ENCODE measurements around the gene LASP1. TPM values are rescaled to one million over a fixed set of nuclear protein-coding genes. Genes with fewer than 3 reads are reported as not detected.
"Not testable (repeated sequence)": the region's sequence is repeated elsewhere in the genome, so short reads cannot be mapped to it uniquely, and the experiment has no call there.

LASP1 gene
- total and polyA plus RNA-seq, 3 donors from 2014 or later = 58.2 to 83.2 (median 60.3) TPM

DNA sequence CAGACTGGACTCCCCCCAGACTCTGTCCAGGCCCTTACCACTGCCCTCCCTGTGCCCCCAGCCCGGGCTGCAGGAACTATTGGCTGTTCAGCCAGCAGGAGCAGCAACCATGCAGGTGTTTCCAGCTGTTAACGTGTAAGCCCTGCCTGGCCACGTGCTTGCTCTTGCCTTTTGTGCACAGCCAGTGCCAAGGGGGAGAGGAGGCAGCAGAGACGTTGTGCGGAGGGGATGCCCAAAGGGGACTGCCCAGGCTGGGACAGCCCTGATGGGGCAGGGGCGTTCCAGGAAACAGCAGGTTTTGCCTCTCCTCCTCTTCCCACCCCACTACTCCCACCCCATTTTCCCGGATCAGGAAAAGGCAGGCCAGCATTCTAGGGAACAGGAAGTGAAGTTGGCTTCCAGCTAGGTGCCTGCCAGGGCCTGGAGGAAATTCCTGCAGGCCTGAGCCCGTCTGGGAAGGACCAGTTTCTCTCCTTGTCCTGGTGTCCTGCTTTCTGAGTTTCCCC is 38.9 kb downstream of the LASP1 start:
- Histone ChIP-seq H3K4me1 (peaks cover 26% of the 10 kb centered on the region), H3K27me3 (no peaks in the 10 kb centered on the region), H3K36me3 (ENCODE audit: low read depth, missing control alignments) (no peaks in the 10 kb centered on the region), H3K27ac (no peak overlapping the region), H3K4me3 (no peak overlapping the region), H3K9me3 (no peaks in the 10 kb centered on the region)
- intact Hi-C loops (cut with DNase I; ENCODE audit: low total_unique reads) = no loop called here
- 43 to 45% methylated on average over 8 of the region's 8 CpGs for WGBS, 2 donors
- DNase-seq = no peak
- TF ChIP-seq POLR2A (IDR thresholded peaks at IDR 0.05) = no peak
- TF ChIP-seq, protein P1, sequence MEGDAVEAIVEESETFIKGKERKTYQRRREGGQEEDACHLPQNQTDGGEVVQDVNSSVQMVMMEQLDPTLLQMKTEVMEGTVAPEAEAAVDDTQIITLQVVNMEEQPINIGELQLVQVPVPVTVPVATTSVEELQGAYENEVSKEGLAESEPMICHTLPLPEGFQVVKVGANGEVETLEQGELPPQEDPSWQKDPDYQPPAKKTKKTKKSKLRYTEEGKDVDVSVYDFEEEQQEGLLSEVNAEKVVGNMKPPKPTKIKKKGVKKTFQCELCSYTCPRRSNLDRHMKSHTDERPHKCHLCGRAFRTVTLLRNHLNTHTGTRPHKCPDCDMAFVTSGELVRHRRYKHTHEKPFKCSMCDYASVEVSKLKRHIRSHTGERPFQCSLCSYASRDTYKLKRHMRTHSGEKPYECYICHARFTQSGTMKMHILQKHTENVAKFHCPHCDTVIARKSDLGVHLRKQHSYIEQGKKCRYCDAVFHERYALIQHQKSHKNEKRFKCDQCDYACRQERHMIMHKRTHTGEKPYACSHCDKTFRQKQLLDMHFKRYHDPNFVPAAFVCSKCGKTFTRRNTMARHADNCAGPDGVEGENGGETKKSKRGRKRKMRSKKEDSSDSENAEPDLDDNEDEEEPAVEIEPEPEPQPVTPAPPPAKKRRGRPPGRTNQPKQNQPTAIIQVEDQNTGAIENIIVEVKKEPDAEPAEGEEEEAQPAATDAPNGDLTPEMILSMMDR (IDR thresholded peaks at IDR 0.05) = no peak

DNA sequence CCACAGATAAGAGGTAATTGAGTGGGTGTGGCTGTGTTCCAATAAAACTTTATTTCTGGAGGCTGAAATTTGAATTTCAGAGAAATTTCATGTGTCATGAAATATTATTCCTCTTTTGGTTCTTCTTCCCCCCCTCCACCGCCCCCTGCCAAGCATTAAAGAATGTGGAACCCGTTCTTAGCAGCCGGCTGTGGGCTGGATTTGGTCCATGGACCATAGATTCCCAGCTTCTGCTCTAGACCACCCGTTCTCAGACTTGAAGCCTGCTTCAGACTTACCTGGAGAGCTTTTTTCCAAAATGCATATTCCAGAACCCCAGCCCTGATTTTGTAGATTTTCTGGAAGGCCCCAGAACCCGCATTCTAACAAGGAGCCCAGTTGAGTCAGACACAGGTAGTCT is 40.5 kb downstream of the LASP1 start:
- no peak overlapping the region for H3K4me3 ChIP-seq
- H3K4me1 ChIP-seq = peaks cover 26% of the 10 kb centered on the region
- intact Hi-C loops (cut with DNase I; ENCODE audit: low total_unique reads) = no loop called here
- H3K27me3 ChIP-seq = no peaks in the 10 kb centered on the region
- H3K36me3 ChIP-seq (ENCODE audit: low read depth, missing control alignments) = no peaks in the 10 kb centered on the region
- no peaks in the 10 kb centered on the region for H3K9me3 ChIP-seq
- DNase-seq = no peak
- TF ChIP-seq, protein P1 (IDR thresholded peaks at IDR 0.05) = no peak
- TF ChIP-seq POLR2A (IDR thresholded peaks at IDR 0.05) = no peak
- no peak overlapping the region for H3K27ac ChIP-seq
- 85 to 86% methylated on average over 5 of the region's 5 CpGs for WGBS, 2 donors

DNA sequence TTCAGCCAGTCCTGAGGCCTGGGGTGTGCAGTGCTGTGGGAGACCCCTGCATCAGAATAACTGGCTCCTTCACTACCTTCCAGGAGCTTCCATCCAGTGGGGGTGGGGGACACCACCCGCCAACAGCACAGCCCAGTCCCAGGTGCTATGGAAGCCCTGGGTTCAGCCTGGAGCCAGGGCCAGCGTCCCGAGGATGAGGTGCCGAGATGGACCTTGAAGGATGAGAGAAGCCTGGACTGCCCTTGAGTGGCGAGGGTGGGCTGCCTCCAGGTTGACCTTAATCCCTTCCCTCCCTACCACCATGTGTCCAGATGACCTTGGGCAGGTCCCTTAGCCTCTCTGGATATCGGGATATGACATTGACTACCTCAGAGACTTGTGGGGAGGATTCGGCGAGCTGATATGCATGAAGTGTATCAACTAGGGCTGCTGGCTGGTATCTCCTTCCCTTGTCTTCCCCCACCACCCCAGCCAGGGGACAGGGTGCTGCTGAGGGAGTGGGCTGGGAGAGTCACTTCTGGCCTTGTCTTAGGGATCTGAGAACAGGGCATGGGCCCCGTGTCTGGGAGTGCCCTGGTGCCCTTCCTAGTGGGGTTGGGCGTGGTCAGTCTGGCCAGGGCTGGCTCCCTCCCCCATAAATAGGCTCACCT is 41.3 kb downstream of the LASP1 start:
- Histone ChIP-seq H3K36me3 (ENCODE audit: low read depth, missing control alignments) (no peaks in the 10 kb centered on the region), H3K4me1 (peaks cover 26% of the 10 kb centered on the region), H3K27ac (no peak overlapping the region), H3K27me3 (no peaks in the 10 kb centered on the region), H3K4me3 (no peak overlapping the region), H3K9me3 (no peaks in the 10 kb centered on the region)
- no peak for DNase-seq
- 59 to 93% methylated on average over 10 of the region's 10 CpGs for WGBS, 2 donors
- no peak for TF ChIP-seq POLR2A (IDR thresholded peaks at IDR 0.05)
- TF ChIP-seq, protein P1 (IDR thresholded peaks at IDR 0.05) = no peak
- intact Hi-C loops (cut with DNase I; ENCODE audit: low total_unique reads) = no loop called here

DNA sequence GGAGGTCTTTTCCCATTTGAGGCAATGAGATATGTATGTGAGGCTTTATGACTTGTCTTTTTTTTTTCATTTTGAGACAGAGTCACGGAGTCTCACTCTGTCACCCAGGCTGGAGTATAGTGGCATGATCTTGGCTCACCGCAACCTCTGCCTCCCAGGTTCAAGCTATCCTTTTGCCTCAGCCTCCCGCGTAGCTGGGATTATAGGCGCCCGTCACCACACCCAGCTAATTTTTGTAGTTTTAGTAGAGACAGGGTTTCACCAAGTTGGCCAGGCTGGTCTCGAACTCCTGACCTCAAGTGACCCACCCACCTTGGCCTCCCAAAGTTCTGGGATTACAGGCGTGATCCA is 41.8 kb downstream of the LASP1 start:
- 87 to 88% methylated on average over 8 of the region's 8 CpGs for WGBS, 2 donors
- H3K27me3 ChIP-seq; intact Hi-C loops (cut with DNase I; ENCODE audit: low total_unique reads); DNase-seq; H3K4me3 ChIP-seq; H3K9me3 ChIP-seq; H3K27ac ChIP-seq; H3K36me3 ChIP-seq (ENCODE audit: low read depth, missing control alignments): not testable (repeated sequence)
- H3K4me1 ChIP-seq = peaks cover 26% of the 10 kb centered on the region

DNA sequence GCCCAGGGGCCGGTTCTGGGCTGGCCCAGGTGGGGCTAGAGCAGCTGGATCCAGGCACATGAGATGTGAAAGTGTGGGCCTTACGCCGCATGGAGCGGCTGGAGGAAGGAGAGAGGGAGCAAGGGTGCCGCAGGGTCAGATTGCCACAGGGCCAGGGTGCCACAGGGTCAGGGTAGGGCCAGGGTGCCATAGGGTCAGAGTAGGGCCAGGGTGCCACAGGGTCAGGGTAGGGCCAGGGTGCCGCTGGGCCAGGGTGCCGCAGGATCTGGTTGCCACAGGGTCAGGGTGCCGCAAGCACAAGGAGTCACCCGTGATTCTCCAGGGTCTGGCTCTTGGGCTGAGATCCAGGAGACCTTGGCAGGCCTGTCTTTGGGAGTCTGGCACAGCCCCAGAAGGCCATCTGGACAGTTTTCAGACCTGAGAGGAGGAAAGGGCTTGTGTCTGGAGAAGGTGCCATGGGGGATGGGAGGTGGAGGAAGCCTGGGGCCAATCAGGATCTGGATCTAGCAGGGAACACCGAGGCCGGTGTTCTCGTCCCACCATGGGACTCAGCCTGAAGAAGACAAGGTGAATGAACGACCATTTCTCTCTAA is 42.5 kb downstream of the LASP1 start:
- WGBS, 2 donors = 35 to 39% methylated on average over 8 to 13 of the region's 13 CpGs
- Histone ChIP-seq H3K4me1 (peaks cover 26% of the 10 kb centered on the region), H3K9me3 (no peaks in the 10 kb centered on the region), H3K4me3 (no peak overlapping the region), H3K36me3 (ENCODE audit: low read depth, missing control alignments) (no peaks in the 10 kb centered on the region), H3K27ac (no peak overlapping the region), H3K27me3 (no peaks in the 10 kb centered on the region)
- no peak for TF ChIP-seq POLR2A (IDR thresholded peaks at IDR 0.05)
- TF ChIP-seq, protein P1 (IDR thresholded peaks at IDR 0.05) = no peak
- peak; percentile 77 for DNase-seq
- intact Hi-C loops (cut with DNase I; ENCODE audit: low total_unique reads) = no loop called here
